DND-41 (cell line): ENCODE measurements around the gene BRAF.

Experiments used
- ATAC-seq: fragments of 200-7000 bp; cut with Tn5 transposase; 3 replicates; pipeline ENCODE4 v1.9.1; 2021; ENCODE audit warnings: low read depth; ENCODE audit not compliant: insufficient read depth
- DNase-seq: peaks from one replicate; pipeline ENCODE4 v3.0.0-alpha.2; 2020
- H2AFZ ChIP-seq: 2 replicates; pipeline ENCODE4 v1.6.0; 2012; ENCODE audit warnings: low read depth, low read length
- H3K27ac ChIP-seq: 2 replicates; pipeline ENCODE4 v1.5.1; 2012; ENCODE audit warnings: low read length, inconsistent platforms
- H3K27me3 ChIP-seq: fragments of 200-600 bp; sonication (generic); 2 replicates; pipeline ENCODE4 v1.6.0; 2012; ENCODE audit warnings: low read length, mild to moderate bottlenecking, inconsistent platforms; ENCODE audit not compliant: insufficient read depth, poor library complexity
- H3K36me3 ChIP-seq: 2 replicates; pipeline ENCODE4 v1.5.1; 2012; ENCODE audit warnings: low read length, inconsistent platforms; ENCODE audit not compliant: insufficient read depth
- H3K4me1 ChIP-seq: 2 replicates; pipeline ENCODE4 v1.5.1; 2012; ENCODE audit warnings: mild to moderate bottlenecking, low read length; ENCODE audit not compliant: insufficient read depth
- H3K4me2 ChIP-seq: 2 replicates; pipeline ENCODE4 v1.6.0; 2012; ENCODE audit warnings: mild to moderate bottlenecking, moderate library complexity, low read length, inconsistent platforms; ENCODE audit not compliant: insufficient read depth
- H3K4me3 ChIP-seq, 2 experiments: fragments of 200-600 bp in 1 of 2; shearing (Covaris generic) in 1 of 2; 2 replicates each; pipeline ENCODE4 v1.5.1; 2012 to 2016; ENCODE audit warnings: inconsistent platforms in 2 of 2, low read length in 2 of 2, mild to moderate bottlenecking in 2 of 2, low read depth in 1 of 2, moderate library complexity in 1 of 2
- H3K79me2 ChIP-seq: 2 replicates; pipeline ENCODE4 v1.6.0; 2012; ENCODE audit warnings: low read length, inconsistent platforms; ENCODE audit not compliant: insufficient read depth
- H3K9ac ChIP-seq: 2 replicates; pipeline ENCODE4 v1.6.0; 2012; ENCODE audit warnings: low read depth, mild to moderate bottlenecking, inconsistent platforms, low read length, moderate library complexity
- H3K9me3 ChIP-seq: 2 replicates; pipeline ENCODE4 v1.5.1; 2012; ENCODE audit warnings: low read length, moderate library complexity, mild to moderate bottlenecking, inconsistent platforms; ENCODE audit not compliant: insufficient read depth, severe bottlenecking
- H4K20me1 ChIP-seq: 2 replicates; pipeline ENCODE4 v1.6.0; 2012; ENCODE audit warnings: low read length; ENCODE audit not compliant: insufficient read depth
- EZH2 ChIP-seq: IDR thresholded peaks from 3 replicates; pipeline ENCODE4 v1.6.1; 2012; ENCODE audit warnings: borderline replicate concordance, low read depth, mild to moderate bottlenecking, moderate library complexity, low read length, inconsistent platforms; ENCODE audit not compliant: severe bottlenecking
- TF ChIP-seq, protein P1 (sequence below): IDR thresholded peaks from 2 replicates; pipeline ENCODE4 v1.5.1; 2012; ENCODE audit warnings: borderline replicate concordance, low read length, moderate library complexity, mild to moderate bottlenecking; ENCODE audit not compliant: poor library complexity, severe bottlenecking; ENCODE audit errors: extremely low read depth

BRAF gene

DNA sequence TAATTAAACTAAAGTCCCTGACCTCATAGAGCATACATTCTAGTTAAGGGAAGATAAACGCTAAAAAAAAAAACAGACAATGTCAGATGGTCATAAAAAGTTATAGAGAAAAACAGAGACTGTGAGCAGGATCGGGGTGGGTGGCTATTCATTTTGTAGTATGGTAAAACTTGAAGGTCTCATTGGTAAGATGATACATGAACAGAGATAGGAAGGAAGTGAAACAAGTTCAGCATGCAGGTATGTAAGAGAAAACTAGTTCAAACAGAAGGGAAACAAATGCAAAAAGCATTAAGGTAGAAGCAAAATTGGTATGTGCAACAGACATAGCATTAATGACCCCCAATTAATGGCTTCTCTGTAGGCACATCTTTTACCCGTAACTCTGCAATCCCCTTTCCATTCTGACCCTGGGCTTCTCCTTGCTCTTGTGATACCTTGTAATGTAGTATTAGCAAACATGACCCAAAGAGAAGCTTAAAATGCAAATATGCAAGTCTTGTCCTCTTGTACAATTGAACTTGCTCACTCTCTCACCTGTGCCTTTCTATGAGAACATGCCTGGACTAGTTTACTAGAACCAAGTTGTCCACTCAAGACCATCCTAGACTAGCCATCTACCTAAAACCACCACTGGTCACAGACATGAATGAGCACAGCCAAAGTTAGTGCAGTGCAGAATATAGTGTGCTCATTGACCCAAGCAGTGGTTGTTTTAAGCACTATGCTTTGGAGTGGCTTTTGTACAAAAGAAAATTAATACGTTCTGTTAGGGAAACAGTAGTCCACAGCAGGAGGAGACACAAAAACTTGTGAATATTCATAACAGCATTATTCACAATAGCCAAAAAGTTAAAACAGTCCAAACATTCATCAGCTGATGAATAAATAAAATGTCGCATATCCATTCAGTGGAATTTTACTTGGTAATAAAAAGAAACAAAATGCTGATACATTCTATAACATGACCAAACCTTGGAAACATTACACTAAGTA is 57.0 kb downstream of the BRAF start:
- DNase-seq, result no peak
- no peak overlapping the region for H3K4me2 ChIP-seq
- peaks cover 12% of the 10 kb centered on the region; the same call in 1 of the 2 replicates for H4K20me1 ChIP-seq
- peaks cover 10% of the 10 kb centered on the region; the same call in 1 of the 2 replicates for H3K4me1 ChIP-seq
- H3K4me3 ChIP-seq, result no peak overlapping the region
- ATAC-seq, result no peak
- TF ChIP-seq, protein P1, sequence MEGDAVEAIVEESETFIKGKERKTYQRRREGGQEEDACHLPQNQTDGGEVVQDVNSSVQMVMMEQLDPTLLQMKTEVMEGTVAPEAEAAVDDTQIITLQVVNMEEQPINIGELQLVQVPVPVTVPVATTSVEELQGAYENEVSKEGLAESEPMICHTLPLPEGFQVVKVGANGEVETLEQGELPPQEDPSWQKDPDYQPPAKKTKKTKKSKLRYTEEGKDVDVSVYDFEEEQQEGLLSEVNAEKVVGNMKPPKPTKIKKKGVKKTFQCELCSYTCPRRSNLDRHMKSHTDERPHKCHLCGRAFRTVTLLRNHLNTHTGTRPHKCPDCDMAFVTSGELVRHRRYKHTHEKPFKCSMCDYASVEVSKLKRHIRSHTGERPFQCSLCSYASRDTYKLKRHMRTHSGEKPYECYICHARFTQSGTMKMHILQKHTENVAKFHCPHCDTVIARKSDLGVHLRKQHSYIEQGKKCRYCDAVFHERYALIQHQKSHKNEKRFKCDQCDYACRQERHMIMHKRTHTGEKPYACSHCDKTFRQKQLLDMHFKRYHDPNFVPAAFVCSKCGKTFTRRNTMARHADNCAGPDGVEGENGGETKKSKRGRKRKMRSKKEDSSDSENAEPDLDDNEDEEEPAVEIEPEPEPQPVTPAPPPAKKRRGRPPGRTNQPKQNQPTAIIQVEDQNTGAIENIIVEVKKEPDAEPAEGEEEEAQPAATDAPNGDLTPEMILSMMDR, result no peak
- H3K36me3 ChIP-seq, result peaks cover 7% of the 10 kb centered on the region; the same call in 1 of the 2 replicates
- no peak overlapping the region for H3K9ac ChIP-seq
- H3K9me3 ChIP-seq, result no peaks in the 10 kb centered on the region
- H3K27ac ChIP-seq, result no peak overlapping the region
- H3K79me2 ChIP-seq, result peaks cover 80% of the 10 kb centered on the region
- H3K27me3 ChIP-seq, result no peaks in the 10 kb centered on the region
- no peak overlapping the region for H2AFZ ChIP-seq

DNA sequence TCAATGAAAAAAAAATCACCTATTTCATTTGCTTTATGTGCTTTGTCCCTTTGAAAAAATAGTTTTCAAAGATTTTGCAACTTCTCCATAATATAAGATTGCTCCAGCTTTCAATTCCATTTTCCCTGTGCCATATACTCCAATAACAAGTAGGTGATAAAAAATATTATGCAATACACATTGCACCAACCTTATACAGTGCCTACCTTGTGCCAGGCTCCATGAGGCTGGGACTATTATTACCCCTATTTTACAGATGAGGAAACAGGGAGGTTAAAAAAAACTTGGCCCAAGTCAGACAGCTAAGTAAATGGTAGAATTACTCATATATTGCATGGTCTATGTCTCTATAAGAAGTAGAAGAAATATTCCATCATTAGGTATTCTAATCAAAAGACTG is 57.8 kb downstream of the BRAF start:
- H3K79me2 ChIP-seq, result peaks cover 81% of the 10 kb centered on the region

DNA sequence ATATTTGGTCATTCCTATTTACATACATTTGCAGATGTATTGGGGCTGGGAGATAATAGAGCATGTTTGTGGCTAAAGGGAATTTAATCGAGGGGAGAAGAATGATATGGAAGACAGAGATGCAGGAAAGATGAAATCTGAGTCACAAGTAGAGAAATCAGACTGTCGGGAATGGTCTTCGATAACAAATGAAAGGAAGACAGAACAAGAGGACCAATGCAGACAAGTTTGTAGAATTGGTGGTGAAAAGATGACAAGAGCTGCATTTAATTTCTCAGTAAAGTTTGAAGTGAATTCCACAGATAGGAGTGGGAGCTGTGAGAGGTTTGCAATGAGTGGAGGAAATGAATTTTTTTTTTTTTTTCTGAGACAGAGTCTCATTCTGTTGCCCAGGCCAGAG is 60.0 kb downstream of the BRAF start:
- no peaks in the 10 kb centered on the region for H3K9me3 ChIP-seq
- DNase-seq (no peak), ATAC-seq (no peak)
- TF ChIP-seq, protein P1, result no peak
- TF ChIP-seq EZH2, result no peak
- H3K79me2 ChIP-seq, result peaks cover 87% of the 10 kb centered on the region
- no peak overlapping the region for H3K27ac ChIP-seq
- no peak overlapping the region for H2AFZ ChIP-seq
- no peaks in the 10 kb centered on the region for H3K27me3 ChIP-seq
- no peak overlapping the region for H3K4me2 ChIP-seq
- H4K20me1 ChIP-seq, result peaks cover 15% of the 10 kb centered on the region; the same call in 1 of the 2 replicates
- no peaks in the 10 kb centered on the region for H3K4me1 ChIP-seq
- peaks cover 7% of the 10 kb centered on the region; the same call in 1 of the 2 replicates for H3K36me3 ChIP-seq
- no peak overlapping the region for H3K4me3 ChIP-seq
- no peak overlapping the region for H3K9ac ChIP-seq

More for the DNA sequence above, 57.8 kb downstream of the BRAF start:
- H3K27ac ChIP-seq, result no peak overlapping the region
- TF ChIP-seq EZH2, result no peak
- TF ChIP-seq, protein P1, result no peak
- H3K27me3 ChIP-seq, result no peaks in the 10 kb centered on the region
- no peak overlapping the region for H3K4me2 ChIP-seq
- H3K36me3 ChIP-seq, result peaks cover 7% of the 10 kb centered on the region; the same call in 1 of the 2 replicates
- DNase-seq (no peak), ATAC-seq (no peak)
- peaks cover 10% of the 10 kb centered on the region; the same call in 1 of the 2 replicates for H3K4me1 ChIP-seq
- H4K20me1 ChIP-seq, result peaks cover 12% of the 10 kb centered on the region; the same call in 1 of the 2 replicates
- no peak overlapping the region for H3K4me3 ChIP-seq
- H3K9me3 ChIP-seq, result no peaks in the 10 kb centered on the region
- no peak overlapping the region for H3K9ac ChIP-seq
- H2AFZ ChIP-seq, result no peak overlapping the region
